Renal pelvis (tissue), 4 donors: ENCODE results near the gene FUNDC2. TPM values are rescaled to one million over a fixed set of nuclear protein-coding genes. Genes with fewer than 3 reads are reported as not detected.

ENCODE experiments used
- DNase-seq: peaks from one replicate; pipeline ENCODE4 v3.0.0-alpha.2; 2013
- polyA plus RNA-seq, 3 donors: library from polyadenylated mRNA; unstranded; fragments of 120-200 nt; gene quantifications; one replicate each; pipeline ENCODE4 v1.2.1, GENCODE V29; 2013; ENCODE audit not compliant: insufficient read length in 3 of 3

FUNDC2 gene
- polyA plus RNA-seq, 3 donors, result 100 to 121 (median 110) TPM

DNA sequence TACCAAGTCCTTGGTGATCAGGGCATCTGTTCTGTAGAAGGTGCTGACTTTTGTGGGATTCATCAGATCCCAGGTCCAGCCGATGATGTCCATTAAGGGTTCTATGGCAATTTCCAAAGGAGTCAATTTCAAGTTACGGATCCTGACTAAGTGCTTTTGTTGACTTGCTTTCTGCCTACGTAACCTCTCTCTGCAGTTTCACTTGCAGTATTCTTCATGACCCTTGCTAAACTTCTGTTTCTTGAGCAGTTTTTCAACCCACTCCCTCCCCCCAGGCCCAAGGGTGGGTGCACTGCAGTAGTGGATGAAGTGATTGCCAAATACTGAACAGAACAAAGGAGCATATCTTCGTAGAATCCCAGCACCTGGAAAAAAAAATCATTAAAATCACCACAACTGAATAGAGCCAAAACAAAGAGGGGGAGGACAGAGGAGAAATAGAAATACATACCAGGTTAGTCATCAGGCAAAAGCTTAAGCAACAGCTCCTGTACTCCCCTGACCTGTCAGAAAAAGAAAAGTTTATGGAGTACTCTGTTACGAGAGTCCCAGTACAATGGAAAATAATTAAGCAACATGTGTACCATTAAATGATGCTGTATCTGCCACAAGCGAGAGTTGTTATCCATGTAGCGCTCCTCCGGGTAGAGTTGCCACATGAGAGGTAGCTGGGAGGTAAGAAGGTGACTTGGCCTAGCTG lies 38.5 kb downstream of the FUNDC2 start:
- no peak for DNase-seq

- DNase-seq, result no peak
These were observed 41.5 kb downstream of the FUNDC2 start for GRCh38 chrX:155068165-155068564.

DNA sequence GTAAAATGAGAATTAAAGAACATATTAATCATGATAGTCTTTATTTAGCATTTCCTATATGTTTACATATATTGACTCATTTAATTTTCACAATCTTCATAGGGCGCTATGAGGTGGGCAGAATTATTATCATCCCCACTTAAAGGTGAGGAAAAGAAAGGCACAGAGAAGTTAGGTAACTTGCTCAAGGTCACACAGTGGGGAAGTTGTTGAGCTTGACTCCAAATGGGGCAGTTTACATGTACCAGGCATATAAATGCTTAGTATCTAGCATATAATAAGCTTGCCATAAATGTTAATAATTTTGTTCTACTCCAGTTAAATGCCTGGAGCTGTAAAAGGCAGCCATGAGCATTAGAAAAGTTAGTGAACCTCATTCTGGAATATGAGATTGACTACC lies 42.8 kb downstream of the FUNDC2 start:
- DNase-seq, result no peak

DNA sequence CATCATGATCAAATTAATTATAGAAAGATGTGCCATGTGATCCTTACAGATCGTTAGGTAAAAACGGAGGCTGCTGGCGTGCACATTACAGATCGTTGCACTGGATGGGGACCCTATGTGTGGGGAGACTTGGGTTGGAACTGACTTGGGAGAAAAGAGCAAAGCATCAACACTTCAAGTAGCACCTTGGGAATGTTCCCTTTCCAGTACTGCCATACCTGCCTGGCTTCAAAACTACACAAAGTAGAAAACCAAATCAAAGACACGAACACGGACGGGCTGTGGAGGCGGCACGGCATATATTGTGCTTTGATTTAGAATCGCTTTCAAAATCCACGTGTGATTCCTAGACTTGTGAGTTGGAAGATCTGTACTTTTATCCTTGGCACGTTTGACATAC lies 43.4 kb downstream of the FUNDC2 start:
- DNase-seq, result no peak

DNA sequence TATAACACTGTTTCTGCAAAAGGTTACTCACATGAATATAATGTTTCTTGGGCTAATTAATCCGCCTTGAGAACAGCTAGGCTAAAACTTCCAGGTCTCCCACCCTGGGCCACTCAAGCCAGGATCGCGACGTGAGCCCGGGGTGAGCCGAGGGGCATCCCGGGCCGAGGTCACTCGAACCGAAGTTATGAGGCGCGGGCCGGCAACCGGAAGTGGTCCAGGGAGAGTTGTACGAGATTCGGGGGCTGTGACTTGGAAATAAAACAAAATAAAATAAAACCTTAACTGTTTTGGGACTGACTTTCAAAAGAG lies 44.0 kb downstream of the FUNDC2 start:
- no peak for DNase-seq

DNA sequence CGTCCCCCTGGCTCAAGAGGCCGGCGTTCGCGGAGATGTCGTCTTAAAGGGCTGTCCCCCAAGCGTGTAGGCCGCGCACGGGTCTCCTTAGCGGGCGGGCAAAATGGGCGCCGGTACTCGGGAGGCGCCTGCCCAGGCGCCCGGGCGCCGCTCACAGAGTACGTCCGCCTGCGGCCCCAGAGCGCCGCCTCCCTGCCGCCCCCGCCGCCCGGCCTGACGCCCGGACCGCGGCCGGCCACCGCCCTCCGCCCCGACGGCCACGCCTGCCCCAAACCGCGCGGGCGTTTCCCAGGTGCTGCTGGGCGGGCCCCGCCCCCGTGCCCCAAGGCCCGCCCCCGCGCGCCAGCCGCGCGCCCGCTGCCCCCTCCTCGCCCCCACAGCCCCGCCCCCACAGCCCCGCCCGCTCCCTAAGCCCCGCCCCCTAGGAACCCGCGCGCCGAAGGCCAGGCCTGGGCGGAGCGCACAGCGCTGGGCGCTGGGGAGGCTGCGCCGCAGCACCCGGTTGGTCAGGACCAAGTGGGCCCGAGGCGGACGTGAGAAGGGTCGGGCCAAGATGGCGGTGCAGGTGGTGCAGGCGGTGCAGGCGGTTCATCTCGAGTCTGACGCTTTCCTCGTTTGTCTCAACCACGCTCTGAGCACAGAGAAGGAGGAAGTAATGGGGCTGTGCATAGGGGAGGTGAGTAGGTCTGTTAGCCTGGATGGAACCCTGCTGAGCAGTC lies 44.5 kb downstream of the FUNDC2 start, which contains the start of the genes BRCC3, CMC4 and MTCP1:
Gene BRCC3 (plus strand): TSS at position 534 of the 719 bp plus-strand sequence. CDS start 20 bp downstream, at position 554.
Gene CMC4 (minus strand): TSS at position 162 of the 719 bp plus-strand sequence. CDS start 7,113 bp downstream, outside the sequence.
Gene MTCP1 (minus strand): TSS at position 162 of the 719 bp plus-strand sequence. CDS start 5,126 bp downstream, outside the sequence.
- DNase-seq, result peak; percentile 62

DNA sequence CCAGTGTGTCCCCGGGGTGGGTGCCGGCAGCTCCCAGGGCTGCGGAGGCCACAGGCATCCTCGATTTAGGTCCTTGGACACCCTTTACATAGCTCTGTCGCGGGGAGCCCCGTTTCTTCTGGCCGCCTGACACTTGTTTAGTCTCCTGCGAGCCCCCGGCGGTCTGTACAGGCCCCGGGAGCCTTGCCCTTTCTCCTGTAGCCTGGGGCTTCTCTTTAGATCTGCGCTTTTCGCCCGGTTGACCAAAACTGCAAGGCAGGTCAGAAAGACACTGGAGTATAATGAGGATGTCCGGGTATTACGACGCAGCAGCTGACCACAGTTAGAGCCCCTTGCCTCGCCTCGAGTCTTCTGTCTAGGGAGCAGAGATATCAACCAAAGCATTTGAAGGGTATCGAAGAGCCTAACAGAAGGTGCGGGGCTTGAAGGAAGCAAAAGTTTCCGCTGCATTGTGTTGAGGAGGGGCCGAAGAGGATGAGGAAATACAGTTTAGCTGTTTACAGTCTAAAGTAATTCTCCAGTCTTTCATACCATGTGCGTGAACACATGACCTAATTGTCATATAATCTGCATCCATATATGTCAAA lies 45.1 kb downstream of the FUNDC2 start:
- no peak for DNase-seq

DNA sequence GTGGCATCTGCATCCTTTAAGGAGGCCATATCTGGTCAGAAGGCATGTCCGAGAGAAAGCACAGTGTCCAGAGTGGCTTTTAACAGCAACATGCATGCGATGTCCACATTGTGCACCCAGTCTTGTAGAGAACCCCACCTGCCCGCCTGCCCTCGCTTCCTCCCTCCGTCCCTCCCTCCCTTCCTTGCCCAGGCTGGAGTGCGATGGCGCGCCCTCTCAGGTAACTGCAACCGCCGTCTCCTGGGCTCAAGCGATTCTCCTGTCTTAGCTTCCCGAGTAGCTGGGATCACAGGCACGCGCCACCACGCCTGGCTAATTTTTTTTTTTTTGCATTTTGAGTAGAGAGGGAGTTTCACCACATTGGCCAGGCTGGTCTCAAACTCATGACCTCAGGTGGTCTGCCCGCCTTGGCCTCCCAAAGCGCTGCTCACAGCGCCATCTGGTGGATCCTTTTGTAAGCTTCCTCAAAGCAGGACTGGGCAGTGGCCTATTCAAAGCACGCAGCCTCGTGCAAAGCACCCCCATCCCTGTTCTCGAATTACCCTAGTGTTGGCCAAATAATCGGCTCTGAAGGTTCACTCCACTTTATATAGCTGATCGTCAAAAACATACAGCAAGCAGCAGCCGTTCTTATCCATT lies 59.7 kb downstream of the FUNDC2 start:
- DNase-seq, result no peak

GRCh38 chrX:155086961-155087735 lies 60.5 kb downstream of the FUNDC2 start:
- DNase-seq, result no peak

GRCh38 chrX:155094468-155095061 lies 67.9 kb downstream of the FUNDC2 start:
- peak; percentile 16 for DNase-seq

GRCh38 chrX:155105919-155106318 lies 79.3 kb downstream of the FUNDC2 start:
- no peak for DNase-seq

- DNase-seq, result no peak
These were observed 81.8 kb downstream of the FUNDC2 start for GRCh38 chrX:155108427-155108826.

Other genes starting within 250 kb of the FUNDC2 start
- 10 to 100 TPM; 31.6 to 42.2 (median 36.2) TPM for gene MPP1, start 221.4 kb upstream of the FUNDC2 start, polyA plus RNA-seq
- not detected for gene SMIM9, start 192.2 kb upstream of the FUNDC2 start, polyA plus RNA-seq
- 10 to 100 TPM; 11.9 to 23.4 (median 15.5) TPM for gene F8A1, start 140.5 kb upstream of the FUNDC2 start, polyA plus RNA-seq
- 10 to 100 TPM; 12.0 to 14.2 (median 13.3) TPM for gene F8, start 4.1 kb upstream of the FUNDC2 start, polyA plus RNA-seq
- 1 to 10 TPM; 7.1 to 9.7 (median 8.0) TPM for gene CMC4, start 44.3 kb downstream of the FUNDC2 start, polyA plus RNA-seq
- gene MTCP1, start 44.3 kb downstream of the FUNDC2 start, polyA plus RNA-seq, result 10 to 100 TPM; 17.9 to 21.2 (median 18.2) TPM
- 10 to 100 TPM; 23.8 to 29.5 (median 25.7) TPM for gene BRCC3, start 44.7 kb downstream of the FUNDC2 start, polyA plus RNA-seq
- gene VBP1, start 189.6 kb downstream of the FUNDC2 start, polyA plus RNA-seq, result 10 to 100 TPM; 69.0 to 73.1 (median 69.4) TPM
- 1 to 10 TPM; 2.8 to 2.9 (median 2.8) TPM for gene RAB39B, start 237.6 kb downstream of the FUNDC2 start, polyA plus RNA-seq